DND-41 (cell line): ENCODE measurements around the gene POC1A.

ENCODE experiments used
- ATAC-seq: fragments of 200-7000 bp; cut with Tn5 transposase; 3 replicates; pipeline ENCODE4 v1.9.1; 2021; ENCODE audit warnings: low read depth; ENCODE audit not compliant: insufficient read depth
- DNase-seq: peaks from one replicate; pipeline ENCODE4 v3.0.0-alpha.2; 2020
- H2AFZ ChIP-seq: 2 replicates; pipeline ENCODE4 v1.6.0; 2012; ENCODE audit warnings: low read depth, low read length
- H3K27ac ChIP-seq: 2 replicates; pipeline ENCODE4 v1.5.1; 2012; ENCODE audit warnings: low read length, inconsistent platforms
- H3K27me3 ChIP-seq: fragments of 200-600 bp; sonication (generic); 2 replicates; pipeline ENCODE4 v1.6.0; 2012; ENCODE audit warnings: low read length, mild to moderate bottlenecking, inconsistent platforms; ENCODE audit not compliant: insufficient read depth, poor library complexity
- H3K36me3 ChIP-seq: 2 replicates; pipeline ENCODE4 v1.5.1; 2012; ENCODE audit warnings: low read length, inconsistent platforms; ENCODE audit not compliant: insufficient read depth
- H3K4me1 ChIP-seq: 2 replicates; pipeline ENCODE4 v1.5.1; 2012; ENCODE audit warnings: mild to moderate bottlenecking, low read length; ENCODE audit not compliant: insufficient read depth
- H3K4me2 ChIP-seq: 2 replicates; pipeline ENCODE4 v1.6.0; 2012; ENCODE audit warnings: mild to moderate bottlenecking, moderate library complexity, low read length, inconsistent platforms; ENCODE audit not compliant: insufficient read depth
- H3K4me3 ChIP-seq, 2 experiments: fragments of 200-600 bp in 1 of 2; shearing (Covaris generic) in 1 of 2; 2 replicates each; pipeline ENCODE4 v1.5.1; 2012 to 2016; ENCODE audit warnings: inconsistent platforms in 2 of 2, low read length in 2 of 2, mild to moderate bottlenecking in 2 of 2, low read depth in 1 of 2, moderate library complexity in 1 of 2
- H3K79me2 ChIP-seq: 2 replicates; pipeline ENCODE4 v1.6.0; 2012; ENCODE audit warnings: low read length, inconsistent platforms; ENCODE audit not compliant: insufficient read depth
- H3K9ac ChIP-seq: 2 replicates; pipeline ENCODE4 v1.6.0; 2012; ENCODE audit warnings: low read depth, mild to moderate bottlenecking, inconsistent platforms, low read length, moderate library complexity
- H3K9me3 ChIP-seq: 2 replicates; pipeline ENCODE4 v1.5.1; 2012; ENCODE audit warnings: low read length, moderate library complexity, mild to moderate bottlenecking, inconsistent platforms; ENCODE audit not compliant: insufficient read depth, severe bottlenecking
- H4K20me1 ChIP-seq: 2 replicates; pipeline ENCODE4 v1.6.0; 2012; ENCODE audit warnings: low read length; ENCODE audit not compliant: insufficient read depth
- CTCF ChIP-seq: IDR thresholded peaks from 2 replicates; pipeline ENCODE4 v1.5.1; 2012; ENCODE audit warnings: borderline replicate concordance, low read length, moderate library complexity, mild to moderate bottlenecking; ENCODE audit not compliant: poor library complexity, severe bottlenecking; ENCODE audit errors: extremely low read depth
- EZH2 ChIP-seq: IDR thresholded peaks from 3 replicates; pipeline ENCODE4 v1.6.1; 2012; ENCODE audit warnings: borderline replicate concordance, low read depth, mild to moderate bottlenecking, moderate library complexity, low read length, inconsistent platforms; ENCODE audit not compliant: severe bottlenecking

Gene POC1A

DNA sequence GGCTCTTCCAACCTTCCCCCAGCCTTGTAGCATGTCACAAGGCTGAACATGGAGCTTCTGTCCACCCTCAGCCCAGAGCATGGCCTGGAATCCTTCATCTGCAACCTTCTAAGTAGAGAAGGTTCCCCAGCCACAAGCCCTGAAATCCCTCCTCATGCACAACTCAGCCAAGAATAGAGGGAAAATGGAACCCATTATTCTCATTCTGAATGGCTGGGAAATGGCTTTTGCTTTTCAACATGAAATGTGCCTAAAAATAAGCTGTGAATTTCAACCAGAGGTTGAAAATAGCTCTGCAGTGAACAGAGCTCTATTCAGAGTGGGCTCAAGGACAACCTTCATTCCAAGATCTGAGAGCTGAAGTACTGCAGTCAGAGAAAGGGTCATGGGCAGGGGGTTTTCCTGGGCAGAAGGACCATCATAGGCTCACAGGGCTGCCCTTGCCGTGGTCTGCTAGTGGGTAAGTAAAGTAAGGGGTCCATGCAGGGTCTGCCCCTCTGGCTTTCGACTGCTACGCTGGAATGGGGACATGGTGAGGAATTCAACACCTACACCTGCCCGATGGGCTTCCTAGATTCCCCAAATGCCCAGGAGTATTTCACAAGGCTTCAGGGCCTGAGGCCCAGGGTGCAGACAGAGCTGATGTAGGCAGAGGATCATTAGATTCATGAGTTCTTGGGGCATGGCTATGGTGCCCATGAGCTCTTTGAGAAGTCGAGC is 35.9 kb downstream of the POC1A start:
- H3K36me3 ChIP-seq: peaks cover 79% of the 10 kb centered on the region
- H3K27me3 ChIP-seq: no peaks in the 10 kb centered on the region
- DNase-seq: no peak

GRCh38 chr3:52117537-52117936 is 36.7 kb downstream of the POC1A start:
- Histone ChIP-seq H4K20me1 (no peaks in the 10 kb centered on the region; the same call in none of the 2 replicates), H3K4me1 (no peaks in the 10 kb centered on the region), H3K4me3 (no peak overlapping the region), H3K36me3 (peaks cover 79% of the 10 kb centered on the region), H3K27me3 (no peaks in the 10 kb centered on the region), H3K9ac (no peak overlapping the region), H3K4me2 (no peak overlapping the region), H3K79me2 (no peaks in the 10 kb centered on the region), H3K27ac (no peak overlapping the region), H3K9me3 (no peaks in the 10 kb centered on the region), H2AFZ (no peak overlapping the region)
- DNase-seq (no peak), ATAC-seq (no peak)
- TF ChIP-seq EZH2: no peak
- no peak for TF ChIP-seq CTCF

More for the DNA sequence above, 35.9 kb downstream of the POC1A start:
- no peaks in the 10 kb centered on the region for H3K9me3 ChIP-seq
- TF ChIP-seq EZH2: no peak
- TF ChIP-seq CTCF: no peak
- no peak overlapping the region for H2AFZ ChIP-seq
- no peak overlapping the region for H3K4me2 ChIP-seq
- no peak overlapping the region for H3K9ac ChIP-seq
- H3K4me3 ChIP-seq: no peak overlapping the region
- ATAC-seq: no peak
- no peak overlapping the region for H3K27ac ChIP-seq
- H3K4me1 ChIP-seq: no peaks in the 10 kb centered on the region
- H4K20me1 ChIP-seq: no peaks in the 10 kb centered on the region; the same call in none of the 2 replicates
- no peaks in the 10 kb centered on the region for H3K79me2 ChIP-seq

DNA sequence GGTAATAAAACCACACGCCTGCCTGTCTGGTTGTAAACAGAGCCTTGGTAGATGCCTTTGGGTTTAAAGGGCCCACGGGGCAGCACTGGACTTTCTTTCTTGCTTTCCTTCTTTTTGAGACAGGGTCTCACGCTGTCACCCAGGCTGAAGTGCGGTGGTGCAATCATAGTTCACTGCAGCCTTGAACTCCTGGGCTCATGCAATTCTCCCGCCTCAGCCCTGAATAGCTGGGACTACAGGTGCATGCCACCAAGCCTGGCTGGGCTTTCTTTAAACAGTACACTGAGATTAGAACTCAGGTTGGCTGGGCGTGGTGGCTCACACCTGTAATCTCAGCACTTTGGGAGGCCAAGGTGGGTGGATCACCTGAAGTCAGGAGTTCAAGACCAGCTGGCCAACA is 42.2 kb downstream of the POC1A start:
- Histone ChIP-seq H3K27me3 (no peaks in the 10 kb centered on the region), H2AFZ (no peak overlapping the region), H3K27ac (no peak overlapping the region), H4K20me1 (peaks cover 6% of the 10 kb centered on the region), H3K4me1 (no peaks in the 10 kb centered on the region), H3K9me3 (no peaks in the 10 kb centered on the region), H3K36me3 (peaks cover 81% of the 10 kb centered on the region), H3K9ac (no peak overlapping the region), H3K4me2 (no peak overlapping the region), H3K79me2 (no peaks in the 10 kb centered on the region), H3K4me3 (no peak overlapping the region)
- ATAC-seq: no peak
- no peak for DNase-seq
- TF ChIP-seq EZH2: no peak
- TF ChIP-seq CTCF: no peak
